ENCODE measurements around the gene GNPNAT1.

GRCh38 chr14:52834440-52834842 lies 43.0 kb upstream of the GNPNAT1 start:
- TF ChIP-seq POLR2AphosphoS5 (IDR thresholded peaks at IDR 0.05; ENCODE audit: low read depth) (no peak), CTCF (IDR thresholded peaks at IDR 0.05; ENCODE audit: insufficient read depth, low read length) (no peak), SPI1 (IDR thresholded peaks at IDR 0.05; ENCODE audit: borderline replicate concordance, low read depth) (no peak)
- TF ChIP-seq, protein P1, sequence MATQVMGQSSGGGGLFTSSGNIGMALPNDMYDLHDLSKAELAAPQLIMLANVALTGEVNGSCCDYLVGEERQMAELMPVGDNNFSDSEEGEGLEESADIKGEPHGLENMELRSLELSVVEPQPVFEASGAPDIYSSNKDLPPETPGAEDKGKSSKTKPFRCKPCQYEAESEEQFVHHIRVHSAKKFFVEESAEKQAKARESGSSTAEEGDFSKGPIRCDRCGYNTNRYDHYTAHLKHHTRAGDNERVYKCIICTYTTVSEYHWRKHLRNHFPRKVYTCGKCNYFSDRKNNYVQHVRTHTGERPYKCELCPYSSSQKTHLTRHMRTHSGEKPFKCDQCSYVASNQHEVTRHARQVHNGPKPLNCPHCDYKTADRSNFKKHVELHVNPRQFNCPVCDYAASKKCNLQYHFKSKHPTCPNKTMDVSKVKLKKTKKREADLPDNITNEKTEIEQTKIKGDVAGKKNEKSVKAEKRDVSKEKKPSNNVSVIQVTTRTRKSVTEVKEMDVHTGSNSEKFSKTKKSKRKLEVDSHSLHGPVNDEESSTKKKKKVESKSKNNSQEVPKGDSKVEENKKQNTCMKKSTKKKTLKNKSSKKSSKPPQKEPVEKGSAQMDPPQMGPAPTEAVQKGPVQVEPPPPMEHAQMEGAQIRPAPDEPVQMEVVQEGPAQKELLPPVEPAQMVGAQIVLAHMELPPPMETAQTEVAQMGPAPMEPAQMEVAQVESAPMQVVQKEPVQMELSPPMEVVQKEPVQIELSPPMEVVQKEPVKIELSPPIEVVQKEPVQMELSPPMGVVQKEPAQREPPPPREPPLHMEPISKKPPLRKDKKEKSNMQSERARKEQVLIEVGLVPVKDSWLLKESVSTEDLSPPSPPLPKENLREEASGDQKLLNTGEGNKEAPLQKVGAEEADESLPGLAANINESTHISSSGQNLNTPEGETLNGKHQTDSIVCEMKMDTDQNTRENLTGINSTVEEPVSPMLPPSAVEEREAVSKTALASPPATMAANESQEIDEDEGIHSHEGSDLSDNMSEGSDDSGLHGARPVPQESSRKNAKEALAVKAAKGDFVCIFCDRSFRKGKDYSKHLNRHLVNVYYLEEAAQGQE (IDR thresholded peaks at IDR 0.05; ENCODE audit: insufficient replicate concordance, low read depth) = no peak

Data from HL-60 (cell line).